Panc1 (cell line): ENCODE measurements around the gene CPM.

Experiments used
- POLR2AphosphoS5 ChIP-seq: IDR thresholded peaks from 2 replicates; pipeline ENCODE4 v1.6.1; 2012; ENCODE audit warnings: mild to moderate bottlenecking, low read depth, low read length, moderate library complexity
- TF ChIP-seq, protein P1 (sequence below): fragments of 450-650 bp; IDR thresholded peaks from 2 replicates; pipeline ENCODE4 v1.5.1; 2017; ENCODE audit warnings: mild to moderate bottlenecking
- TF ChIP-seq, protein P2 (sequence below), 2 experiments: IDR thresholded peaks; 2 replicates each; pipeline ENCODE4 v1.6.1; 2011 to 2012; ENCODE audit warnings: low read depth in 2 of 2, control low read depth in 1 of 2, low read length in 1 of 2, mild to moderate bottlenecking in 1 of 2, moderate library complexity in 1 of 2; ENCODE audit not compliant: insufficient read depth in 1 of 2

DNA sequence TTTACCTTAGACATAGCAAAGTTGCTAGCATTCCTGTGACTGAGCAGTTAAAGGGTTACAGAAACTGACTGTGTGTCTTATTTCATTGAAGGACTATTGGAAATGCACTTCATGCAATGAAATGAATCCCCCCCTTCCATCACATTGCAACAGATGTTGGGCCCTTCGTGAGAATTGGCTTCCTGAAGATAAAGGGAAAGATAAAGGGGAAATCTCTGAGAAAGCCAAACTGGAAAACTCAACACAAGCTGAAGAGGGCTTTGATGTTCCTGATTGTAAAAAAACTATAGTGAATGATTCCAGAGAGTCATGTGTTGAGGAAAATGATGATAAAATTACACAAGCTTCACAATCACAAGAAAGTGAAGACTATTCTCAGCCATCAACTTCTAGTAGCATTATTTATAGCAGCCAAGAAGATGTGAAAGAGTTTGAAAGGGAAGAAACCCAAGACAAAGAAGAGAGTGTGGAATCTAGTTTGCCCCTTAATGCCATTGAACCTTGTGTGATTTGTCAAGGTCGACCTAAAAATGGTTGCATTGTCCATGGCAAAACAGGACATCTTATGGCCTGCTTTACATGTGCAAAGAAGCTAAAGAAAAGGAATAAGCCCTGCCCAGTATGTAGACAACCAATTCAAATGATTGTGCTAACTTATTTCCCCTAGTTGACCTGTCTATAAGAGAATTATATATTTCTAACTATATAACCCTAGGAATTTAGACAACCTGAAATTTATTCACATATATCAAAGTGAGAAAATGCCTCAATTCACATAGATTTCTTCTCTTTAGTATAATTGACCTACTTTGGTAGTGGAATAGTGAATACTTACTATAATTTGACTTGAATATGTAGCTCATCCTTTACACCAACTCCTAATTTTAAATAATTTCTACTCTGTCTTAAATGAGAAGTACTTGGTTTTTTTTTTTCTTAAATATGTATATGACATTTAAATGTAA lies 93.5 kb downstream of the CPM start:
- TF ChIP-seq, protein P1, sequence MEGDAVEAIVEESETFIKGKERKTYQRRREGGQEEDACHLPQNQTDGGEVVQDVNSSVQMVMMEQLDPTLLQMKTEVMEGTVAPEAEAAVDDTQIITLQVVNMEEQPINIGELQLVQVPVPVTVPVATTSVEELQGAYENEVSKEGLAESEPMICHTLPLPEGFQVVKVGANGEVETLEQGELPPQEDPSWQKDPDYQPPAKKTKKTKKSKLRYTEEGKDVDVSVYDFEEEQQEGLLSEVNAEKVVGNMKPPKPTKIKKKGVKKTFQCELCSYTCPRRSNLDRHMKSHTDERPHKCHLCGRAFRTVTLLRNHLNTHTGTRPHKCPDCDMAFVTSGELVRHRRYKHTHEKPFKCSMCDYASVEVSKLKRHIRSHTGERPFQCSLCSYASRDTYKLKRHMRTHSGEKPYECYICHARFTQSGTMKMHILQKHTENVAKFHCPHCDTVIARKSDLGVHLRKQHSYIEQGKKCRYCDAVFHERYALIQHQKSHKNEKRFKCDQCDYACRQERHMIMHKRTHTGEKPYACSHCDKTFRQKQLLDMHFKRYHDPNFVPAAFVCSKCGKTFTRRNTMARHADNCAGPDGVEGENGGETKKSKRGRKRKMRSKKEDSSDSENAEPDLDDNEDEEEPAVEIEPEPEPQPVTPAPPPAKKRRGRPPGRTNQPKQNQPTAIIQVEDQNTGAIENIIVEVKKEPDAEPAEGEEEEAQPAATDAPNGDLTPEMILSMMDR: no peak
- TF ChIP-seq POLR2AphosphoS5: no peak
- TF ChIP-seq, protein P2, sequence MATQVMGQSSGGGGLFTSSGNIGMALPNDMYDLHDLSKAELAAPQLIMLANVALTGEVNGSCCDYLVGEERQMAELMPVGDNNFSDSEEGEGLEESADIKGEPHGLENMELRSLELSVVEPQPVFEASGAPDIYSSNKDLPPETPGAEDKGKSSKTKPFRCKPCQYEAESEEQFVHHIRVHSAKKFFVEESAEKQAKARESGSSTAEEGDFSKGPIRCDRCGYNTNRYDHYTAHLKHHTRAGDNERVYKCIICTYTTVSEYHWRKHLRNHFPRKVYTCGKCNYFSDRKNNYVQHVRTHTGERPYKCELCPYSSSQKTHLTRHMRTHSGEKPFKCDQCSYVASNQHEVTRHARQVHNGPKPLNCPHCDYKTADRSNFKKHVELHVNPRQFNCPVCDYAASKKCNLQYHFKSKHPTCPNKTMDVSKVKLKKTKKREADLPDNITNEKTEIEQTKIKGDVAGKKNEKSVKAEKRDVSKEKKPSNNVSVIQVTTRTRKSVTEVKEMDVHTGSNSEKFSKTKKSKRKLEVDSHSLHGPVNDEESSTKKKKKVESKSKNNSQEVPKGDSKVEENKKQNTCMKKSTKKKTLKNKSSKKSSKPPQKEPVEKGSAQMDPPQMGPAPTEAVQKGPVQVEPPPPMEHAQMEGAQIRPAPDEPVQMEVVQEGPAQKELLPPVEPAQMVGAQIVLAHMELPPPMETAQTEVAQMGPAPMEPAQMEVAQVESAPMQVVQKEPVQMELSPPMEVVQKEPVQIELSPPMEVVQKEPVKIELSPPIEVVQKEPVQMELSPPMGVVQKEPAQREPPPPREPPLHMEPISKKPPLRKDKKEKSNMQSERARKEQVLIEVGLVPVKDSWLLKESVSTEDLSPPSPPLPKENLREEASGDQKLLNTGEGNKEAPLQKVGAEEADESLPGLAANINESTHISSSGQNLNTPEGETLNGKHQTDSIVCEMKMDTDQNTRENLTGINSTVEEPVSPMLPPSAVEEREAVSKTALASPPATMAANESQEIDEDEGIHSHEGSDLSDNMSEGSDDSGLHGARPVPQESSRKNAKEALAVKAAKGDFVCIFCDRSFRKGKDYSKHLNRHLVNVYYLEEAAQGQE (IDR thresholded peaks at IDR 0.05; ENCODE audit: insufficient read depth in 1 of 2, low read depth in 2 of 2, low read length in 1 of 2): no peak
